Pancreas (tissue), 10 donors: Measurements from ENCODE around the gene POGK. TPM values are rescaled to one million over a fixed set of nuclear protein-coding genes. Genes with fewer than 3 reads are reported as not detected.
A peak's percentile ranks its signal among the peaks of the same experiment; 100 is the strongest.

Experiments
- ATAC-seq, 4 donors: fragments of 200-7000 bp; cut with Tn5 transposase; one replicate each; pipeline versions ENCODE4 v1.8.0 to v1.9.1; 2020; ENCODE audit warnings: mild to moderate bottlenecking in 4 of 4, moderate library complexity in 4 of 4
- DNase-seq, 6 donors: peaks; one replicate each; pipeline ENCODE4 v3.0.0-alpha.2; 2020
- FAIRE-seq: peaks from 2 replicates; lab custom pipeline; 2012; peaks lifted over from hg19 to GRCh38; lab: Jason Lieb, UNC
- H3K27ac ChIP-seq, 4 donors: fragments of 200-600 bp; sonication (generic); 1 replicate in 3 of 4; 2 replicates in 1 of 4; pipeline versions ENCODE4 v1.5.0 to v1.8.0; 2020
- H3K27me3 ChIP-seq, 4 donors: fragments of 200-600 bp; one replicate each; pipeline ENCODE4 v1.8.0; 2021
- H3K36me3 ChIP-seq, 3 donors: fragments of 200-600 bp; sonication (generic) in 1 of 3; one replicate each; pipeline versions ENCODE4 v1.5.0 to v1.8.0; 2020 to 2021
- H3K4me1 ChIP-seq, 3 donors: fragments of 200-600 bp; one replicate each; pipeline ENCODE4 v1.8.0; 2021
- H3K4me3 ChIP-seq, 4 donors: fragments of 200-600 bp; sonication (generic) in 2 of 4; one replicate each; pipeline versions ENCODE4 v1.5.0 to v1.8.0; 2020 to 2021
- H3K9me3 ChIP-seq, 4 donors: fragments of 200-600 bp; one replicate each; pipeline ENCODE4 v1.8.0; 2021
- WGBS, 2 donors: extraction: QIAGEN DNeasy Blood & Tissue Kit; methylation state at CpG; one replicate each; pipeline ENCODE4 v1.1.7; 2013; 5-methylcytosine and 5-hydroxymethylcytosine counted together
- intact Hi-C, 3 donors: fragments of 100-400 bp; cut with DNase I; formaldehyde crosslinking; loops; one replicate each; pipeline versions ENCODE4 v1.11.1 to v1.14.2; 2022
- polyA plus RNA-seq, 2 donors: library from polyadenylated mRNA; stranded (reverse); fragments of 200-250 nt; gene quantifications; one replicate each; pipeline ENCODE4 v1.2.3, GENCODE V29; 2013
- total RNA-seq, 6 donors: library from RNA; stranded (reverse); fragmentation: NEBNext Ultra II Directional in 4 of 6; extraction: Animal tissue kit (Norgen Biotek cat#: 25700) in 4 of 6; gene quantifications; one replicate each; pipeline versions ENCODE4 v1.2.1 to v1.2.4, GENCODE V29; 2021 to 2023
- TF ChIP-seq, protein P1 (sequence below), 4 donors: fragments of 200-600 bp; sonication (generic) in 3 of 4; IDR thresholded peaks; one replicate each; pipeline versions ENCODE4 v1.5.0 to v1.8.0; 2021; ENCODE audit warnings: antibody characterized with exemption in 4 of 4
- donor health status: healthy with polysubstance abuse.
- donor health status: DM: no; HTN: no; CAD: no; lungs with moderate emphysema.
- donor health status: DM: no; HTN: no; CAD: no.
- donor health status: control.
- donor health status: control.
- donor health status: Bipolar disorder and iron deficiency.
- donor health status: DM: yes; HTN: yes; CAD: no.
- donor health status: DM: no; HTN: no; CAD: no.
- donor health status: DM: no; HTN: no; CAD: no.
- donor health status: DM: yes; HTN: yes; CAD: no.

Gene POGK
- total and polyA plus RNA-seq, 8 donors: 6.3 to 26.7 (median 14.0) TPM

DNA sequence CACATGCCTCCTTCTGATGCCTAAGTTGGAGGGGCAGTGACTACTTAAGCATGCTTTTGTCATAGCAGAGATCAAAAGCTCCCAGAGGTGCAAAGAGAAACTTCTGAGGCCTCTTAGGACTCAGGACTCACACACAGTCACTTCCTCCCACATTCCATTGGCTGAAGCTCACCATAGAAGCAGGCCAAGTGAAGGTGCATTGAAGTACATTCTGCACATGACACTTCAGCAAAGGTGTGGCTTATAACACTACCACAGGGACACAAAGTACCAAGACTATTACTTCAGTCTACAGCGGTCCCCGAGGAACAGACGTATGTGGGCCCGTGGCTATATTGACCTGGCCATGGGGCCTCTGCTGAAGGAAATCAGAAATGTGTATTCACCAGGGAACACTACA is 2.5 kb upstream of the POGK start:
- H3K27me3 ChIP-seq: no peaks in the 10 kb centered on the region
- intact Hi-C loops: no loop called here
- H3K27ac ChIP-seq: no peak overlapping the region
- no peaks in the 10 kb centered on the region for H3K9me3 ChIP-seq
- TF ChIP-seq, protein P1, sequence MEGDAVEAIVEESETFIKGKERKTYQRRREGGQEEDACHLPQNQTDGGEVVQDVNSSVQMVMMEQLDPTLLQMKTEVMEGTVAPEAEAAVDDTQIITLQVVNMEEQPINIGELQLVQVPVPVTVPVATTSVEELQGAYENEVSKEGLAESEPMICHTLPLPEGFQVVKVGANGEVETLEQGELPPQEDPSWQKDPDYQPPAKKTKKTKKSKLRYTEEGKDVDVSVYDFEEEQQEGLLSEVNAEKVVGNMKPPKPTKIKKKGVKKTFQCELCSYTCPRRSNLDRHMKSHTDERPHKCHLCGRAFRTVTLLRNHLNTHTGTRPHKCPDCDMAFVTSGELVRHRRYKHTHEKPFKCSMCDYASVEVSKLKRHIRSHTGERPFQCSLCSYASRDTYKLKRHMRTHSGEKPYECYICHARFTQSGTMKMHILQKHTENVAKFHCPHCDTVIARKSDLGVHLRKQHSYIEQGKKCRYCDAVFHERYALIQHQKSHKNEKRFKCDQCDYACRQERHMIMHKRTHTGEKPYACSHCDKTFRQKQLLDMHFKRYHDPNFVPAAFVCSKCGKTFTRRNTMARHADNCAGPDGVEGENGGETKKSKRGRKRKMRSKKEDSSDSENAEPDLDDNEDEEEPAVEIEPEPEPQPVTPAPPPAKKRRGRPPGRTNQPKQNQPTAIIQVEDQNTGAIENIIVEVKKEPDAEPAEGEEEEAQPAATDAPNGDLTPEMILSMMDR (IDR thresholded peaks at IDR 0.05): no peak
- peaks cover 14 to 21% (median 15%) of the 10 kb centered on the region in 3 donors for H3K4me1 ChIP-seq
- peaks cover 0 to 4% (median 2%) of the 10 kb centered on the region in 3 donors for H3K36me3 ChIP-seq
- ATAC-seq: no peak
- FAIRE-seq: no peak
- H3K4me3 ChIP-seq: no peak overlapping the region
- WGBS, 2 donors: 95 to 98% methylated on average over 4 of the region's 4 CpGs
- no peak for DNase-seq

DNA sequence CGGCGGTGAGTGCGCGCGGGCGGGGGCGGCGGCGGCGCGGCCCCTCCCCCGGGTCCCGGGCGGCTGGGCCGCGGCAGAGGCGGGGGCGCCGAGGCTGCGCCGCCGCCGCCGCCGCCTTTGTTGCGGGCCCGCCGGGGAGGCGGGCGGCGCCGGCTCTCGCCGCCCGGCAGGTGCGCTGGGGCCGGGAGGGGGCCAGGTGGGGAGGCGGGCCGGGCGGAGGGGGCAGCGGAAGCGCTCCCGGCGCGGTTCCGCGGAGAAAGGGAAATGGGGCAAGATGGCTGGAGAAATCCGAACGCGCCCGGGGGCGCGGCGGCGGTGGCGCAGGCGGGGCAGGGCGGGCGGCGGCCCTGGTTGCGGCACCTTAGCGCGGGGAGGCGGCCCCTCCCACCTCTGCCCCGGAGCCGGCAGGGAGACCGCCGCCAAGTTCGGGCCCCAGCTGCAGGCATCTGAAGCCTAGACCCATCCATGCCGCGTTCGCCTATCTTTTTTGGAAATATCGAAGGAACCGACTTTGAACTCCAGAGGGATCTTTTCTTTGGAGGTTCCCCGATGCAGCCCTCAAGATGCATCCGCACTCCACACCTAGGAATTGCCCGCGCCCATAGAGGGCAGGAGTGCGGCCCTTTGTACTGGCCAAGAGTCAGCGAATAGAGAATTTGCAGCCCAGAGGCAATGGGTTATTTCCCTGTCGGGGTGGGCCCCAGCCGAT is 479 bp downstream of the POGK start:
- Histone ChIP-seq H3K4me1 (peaks cover 29 to 49% (median 32%) of the 10 kb centered on the region in 3 donors), H3K27me3 (no peaks in the 10 kb centered on the region), H3K27ac (peak overlapping the region; percentile 47 to 94 (median 73)), H3K4me3 (peak overlapping the region; percentile 31 to 75 (median 66)), H3K36me3 (peaks cover 0 to 10% (median 9%) of the 10 kb centered on the region in 3 donors), H3K9me3 (no peaks in the 10 kb centered on the region)
- TF ChIP-seq, protein P1 (IDR thresholded peaks at IDR 0.05): no peak
- WGBS, 2 donors: 1 to 3% methylated on average over 30 to 82 of the region's 82 CpGs
- intact Hi-C loops: no loop called here
- FAIRE-seq (no peak), ATAC-seq (peak; percentile 13 to 31 (median 28)), DNase-seq (peak; percentile 42 to 78 (median 62))

DNA sequence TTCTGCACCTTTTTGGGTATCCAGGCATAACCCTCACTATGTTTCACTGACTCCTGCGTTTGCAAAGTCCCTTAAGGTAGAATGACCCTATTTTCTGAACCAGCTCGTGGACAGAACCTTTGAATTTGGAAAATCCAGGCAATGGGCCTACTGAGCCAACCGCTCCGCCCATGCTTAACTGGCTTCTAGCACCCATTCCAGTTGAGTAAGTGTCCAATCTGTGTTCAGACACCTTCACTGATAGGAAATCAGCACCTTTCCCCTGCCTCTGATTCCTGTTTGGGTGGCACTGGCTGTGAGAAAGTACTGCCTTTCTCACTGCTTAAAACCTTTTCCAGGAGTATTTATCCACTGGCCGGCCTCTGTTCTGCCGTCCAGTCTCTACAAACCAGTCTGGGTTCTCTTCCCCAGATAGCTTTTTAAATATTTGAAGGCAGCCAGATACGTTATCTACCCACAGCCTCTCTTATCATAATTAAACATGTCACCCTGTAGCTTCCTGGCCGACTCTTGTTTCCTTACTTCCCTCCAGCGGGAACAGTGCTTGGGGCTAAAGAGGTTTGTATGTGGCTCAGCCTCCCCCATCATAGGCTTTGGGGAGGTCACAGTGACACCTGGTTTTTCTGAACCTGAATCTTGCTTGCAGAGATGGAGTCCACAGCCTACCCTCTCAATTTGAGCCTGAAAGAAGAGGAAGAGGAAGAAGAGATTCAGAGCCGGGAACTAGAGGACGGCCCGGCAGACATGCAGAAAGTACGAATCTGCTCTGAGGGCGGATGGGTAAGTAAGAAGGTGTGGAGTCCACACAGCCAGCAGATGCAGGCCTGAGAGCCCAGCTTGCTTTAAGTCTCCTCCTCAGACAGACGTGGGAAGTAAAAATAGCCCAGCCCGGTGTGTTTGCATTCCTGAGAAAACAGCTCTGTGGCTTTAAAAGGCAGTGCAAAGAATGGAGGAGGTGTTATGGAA is 1.3 kb downstream of the POGK start:
- Histone ChIP-seq H3K36me3 (peaks cover 0 to 16% (median 13%) of the 10 kb centered on the region in 3 donors), H3K4me3 (peak overlapping the region; percentile 31 to 75 (median 66)), H3K9me3 (no peaks in the 10 kb centered on the region), H3K27ac (peak overlapping the region; percentile 47 to 94 (median 66)), H3K4me1 (peaks cover 29 to 49% (median 32%) of the 10 kb centered on the region in 3 donors), H3K27me3 (no peaks in the 10 kb centered on the region)
- TF ChIP-seq, protein P1 (IDR thresholded peaks at IDR 0.05): no peak
- WGBS, 2 donors: 12 to 13% methylated on average over 16 of the region's 16 CpGs
- DNase-seq (peak in 4 of 6 donors; percentile 40 to 52 (median 50)), FAIRE-seq (no peak), ATAC-seq (peak; percentile 38 to 58 (median 52))
- intact Hi-C loops: no loop called here

DNA sequence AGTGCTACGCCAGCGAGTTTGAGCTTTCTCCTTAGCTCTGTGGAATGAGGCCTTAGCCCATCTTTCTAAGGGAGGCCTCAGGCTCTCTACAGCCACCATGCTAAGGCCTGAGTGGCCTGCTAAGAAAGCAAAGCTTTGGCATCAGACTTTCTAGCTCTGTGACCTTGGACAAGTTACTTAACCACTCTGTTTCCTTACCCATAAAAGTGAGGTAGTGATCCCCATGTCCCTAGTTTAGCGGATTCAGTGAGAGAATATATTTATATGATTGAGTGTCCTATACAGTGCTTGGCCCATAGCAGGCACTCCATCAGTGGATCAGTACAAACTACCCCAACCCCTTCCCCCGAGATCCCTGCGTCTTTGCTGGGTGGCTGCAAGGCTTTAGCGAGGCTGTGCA is 4.0 kb downstream of the POGK start:
- Histone ChIP-seq H3K4me1 (peaks cover 26 to 48% (median 29%) of the 10 kb centered on the region in 3 donors), H3K36me3 (peaks cover 0 to 43% (median 19%) of the 10 kb centered on the region in 3 donors), H3K9me3 (no peaks in the 10 kb centered on the region), H3K27me3 (no peaks in the 10 kb centered on the region), H3K27ac (no peak overlapping the region), H3K4me3 (no peak overlapping the region)
- no peak for FAIRE-seq
- no peak for ATAC-seq
- no peak for DNase-seq
- intact Hi-C loops: no loop called here
- TF ChIP-seq, protein P1 (IDR thresholded peaks at IDR 0.05): no peak
- 59 to 63% methylated on average over 6 of the region's 6 CpGs for WGBS, 2 donors
